Lower leg skin (tissue), 4 donors: ENCODE measurements around the gene MUC4. TPM values are rescaled to one million over a fixed set of nuclear protein-coding genes. Genes with fewer than 3 reads are reported as not detected.

ENCODE experiments used
- DNase-seq, 2 donors: peaks; one replicate each; pipeline ENCODE4 v3.0.0-alpha.2; 2019; ENCODE audit warnings: low spot score in 2 of 2
- H3K4me3 ChIP-seq: fragments of 200-600 bp; sonication (generic); 2 replicates; pipeline ENCODE4 v1.5.1; 2017; ENCODE audit warnings: mild to moderate bottlenecking, low read depth; ENCODE audit not compliant: poor library complexity, severe bottlenecking
- CTCF ChIP-seq, 3 donors: fragments of 450-650 bp; IDR thresholded peaks; one replicate each; pipeline ENCODE4 v1.5.1; 2016; ENCODE audit warnings: antibody characterized with exemption in 3 of 3, mild to moderate bottlenecking in 3 of 3, moderate library complexity in 2 of 3
- POLR2A ChIP-seq, 2 donors: fragments of 450-650 bp; IDR thresholded peaks; one replicate each; pipeline ENCODE4 v1.6.1; 2016 to 2017; ENCODE audit warnings: antibody characterized with exemption in 2 of 2, mild to moderate bottlenecking in 1 of 2, moderate library complexity in 1 of 2
- WGBS, 2 donors: methylation state at CpG; one replicate each; pipeline ENCODE4 v1.1.5; 2018; 5-methylcytosine and 5-hydroxymethylcytosine counted together
- intact Hi-C: fragments of 100-400 bp; cut with DNase I; formaldehyde crosslinking; loops from one replicate; pipeline ENCODE4 v1.15.0; 2023; ENCODE audit warnings: low total_unique reads
- microRNA counts, 2 donors: library from miRNA; unstranded; fragments of <30 nt; microRNA quantifications; one replicate each; lab custom pipeline; 2016
- microRNA-seq, 2 donors: library from miRNA; unstranded; fragments of <30 nt; microRNA quantifications; one replicate each; pipeline ENCODE4, GENCODE V29; 2016; ENCODE audit warnings: borderline replicate concordance in 2 of 2, borderline number of aligned reads in 1 of 2
- total RNA-seq, 4 donors: library from RNA; depleted of rRNA; stranded (reverse); fragments of >200 nt; gene quantifications; one replicate each; pipeline ENCODE4 v1.1.0, GENCODE V29; 2016

MUC4 gene
- total RNA-seq, 4 donors from 2014 or later: not detected

GRCh38 chr3:195698647-195699387 is 112.9 kb downstream of the MUC4 start:
- H3K4me3 ChIP-seq: no peak overlapping the region
- TF ChIP-seq CTCF (IDR thresholded peaks at IDR 0.05): no peak
- no peak for TF ChIP-seq POLR2A (IDR thresholded peaks at IDR 0.05)
- WGBS, 2 donors: 58 to 59% methylated on average over 5 of the region's 5 CpGs
- no peak for DNase-seq
- intact Hi-C loops: no loop called here

GRCh38 chr3:195698325-195698646 is 113.4 kb downstream of the MUC4 start:
- intact Hi-C loops: no loop called here
- 86 to 92% methylated on average over 4 of the region's 4 CpGs for WGBS, 2 donors
- no peak for TF ChIP-seq CTCF (IDR thresholded peaks at IDR 0.05)

GRCh38 chr3:195697582-195698324 is 114.0 kb downstream of the MUC4 start:
- TF ChIP-seq POLR2A (IDR thresholded peaks at IDR 0.05): no peak
- TF ChIP-seq CTCF (IDR thresholded peaks at IDR 0.05): no peak
- no peak overlapping the region for H3K4me3 ChIP-seq
- no peak for DNase-seq
- 61 to 62% methylated on average over 11 of the region's 11 CpGs for WGBS, 2 donors
- intact Hi-C loops: no loop called here

More at GRCh38 chr3:195698325-195698646, 113.4 kb downstream of the MUC4 start:
- H3K4me3 ChIP-seq: no peak overlapping the region
- no peak for DNase-seq

MicroRNAs within 50 kb of the gene (microRNA counts, 767-probe panel; counts per million panel counts)
- microRNA hsa-miR-570-3p (lab: Ali Mortazavi, UCI): 0 to 358 counts per million in 2 donors

Small RNAs within 50 kb of the gene (microRNA-seq; reads per million reads assigned to microRNA genes)
- 0 to 0.68 reads per million in 2 donors for gene MIR570

Other genes starting within 250 kb of the MUC4 start
- 100 to 1,000 TPM; 201 to 766 (median 373) TPM for gene APOD, start 228.0 kb downstream of the MUC4 start, total RNA-seq
- gene MUC20, start 91.0 kb downstream of the MUC4 start, total RNA-seq: 10 to 100 TPM in 1 of 4 donors, 1 to 10 TPM in 3; 1.0 to 15.1 (median 5.5) TPM
- gene TNK2, start 96.6 kb upstream of the MUC4 start, total RNA-seq: 100 to 1,000 TPM in 1 of 4 donors, 10 to 100 TPM in 3; 42.3 to 105 (median 53.1) TPM